HG02642 (cell line): ENCODE data around the gene ATN1.

Experiments used
- ATAC-seq: cut with Tn5 transposase; IDR thresholded peaks from one replicate; pipeline ENCODE4 v1.9.1; 2021; ENCODE audit warnings: mild to moderate bottlenecking; ENCODE audit not compliant: unreplicated experiment, poor library complexity

The ATN1 gene

DNA sequence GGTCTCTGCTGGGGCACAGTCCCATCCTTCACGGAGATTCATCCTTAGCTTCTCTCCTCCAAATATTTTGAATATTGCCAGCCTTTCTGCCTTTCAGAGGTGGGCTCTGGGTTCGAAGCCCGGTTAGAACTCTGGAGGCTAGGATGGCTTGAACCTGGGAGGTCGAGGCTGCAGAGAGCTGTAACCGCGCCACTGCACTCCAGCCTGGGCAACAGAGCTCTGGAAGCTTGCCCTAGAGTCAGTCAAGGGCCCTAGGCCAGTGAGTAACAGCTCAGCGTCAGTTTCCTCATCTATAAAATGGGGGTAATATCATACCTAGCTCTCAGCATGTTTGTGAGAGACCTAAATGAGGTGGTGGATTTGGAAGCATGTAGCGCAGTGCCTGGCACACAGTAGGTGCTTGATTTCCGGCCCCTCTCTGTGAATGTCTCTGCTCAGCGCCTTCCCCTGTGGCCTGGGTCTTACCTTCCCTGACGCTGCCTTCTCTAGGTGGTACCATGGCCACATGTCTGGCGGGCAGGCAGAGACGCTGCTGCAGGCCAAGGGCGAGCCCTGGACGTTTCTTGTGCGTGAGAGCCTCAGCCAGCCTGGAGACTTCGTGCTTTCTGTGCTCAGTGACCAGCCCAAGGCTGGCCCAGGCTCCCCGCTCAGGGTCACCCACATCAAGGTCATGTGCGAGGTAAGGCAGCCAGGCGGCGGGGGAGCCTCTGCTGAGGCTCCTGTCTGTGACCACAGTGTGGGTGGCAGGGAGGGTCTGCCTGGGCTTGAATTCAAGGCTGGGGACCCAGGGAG is 26.8 kb downstream of the ATN1 start:
- no peak for ATAC-seq

DNA sequence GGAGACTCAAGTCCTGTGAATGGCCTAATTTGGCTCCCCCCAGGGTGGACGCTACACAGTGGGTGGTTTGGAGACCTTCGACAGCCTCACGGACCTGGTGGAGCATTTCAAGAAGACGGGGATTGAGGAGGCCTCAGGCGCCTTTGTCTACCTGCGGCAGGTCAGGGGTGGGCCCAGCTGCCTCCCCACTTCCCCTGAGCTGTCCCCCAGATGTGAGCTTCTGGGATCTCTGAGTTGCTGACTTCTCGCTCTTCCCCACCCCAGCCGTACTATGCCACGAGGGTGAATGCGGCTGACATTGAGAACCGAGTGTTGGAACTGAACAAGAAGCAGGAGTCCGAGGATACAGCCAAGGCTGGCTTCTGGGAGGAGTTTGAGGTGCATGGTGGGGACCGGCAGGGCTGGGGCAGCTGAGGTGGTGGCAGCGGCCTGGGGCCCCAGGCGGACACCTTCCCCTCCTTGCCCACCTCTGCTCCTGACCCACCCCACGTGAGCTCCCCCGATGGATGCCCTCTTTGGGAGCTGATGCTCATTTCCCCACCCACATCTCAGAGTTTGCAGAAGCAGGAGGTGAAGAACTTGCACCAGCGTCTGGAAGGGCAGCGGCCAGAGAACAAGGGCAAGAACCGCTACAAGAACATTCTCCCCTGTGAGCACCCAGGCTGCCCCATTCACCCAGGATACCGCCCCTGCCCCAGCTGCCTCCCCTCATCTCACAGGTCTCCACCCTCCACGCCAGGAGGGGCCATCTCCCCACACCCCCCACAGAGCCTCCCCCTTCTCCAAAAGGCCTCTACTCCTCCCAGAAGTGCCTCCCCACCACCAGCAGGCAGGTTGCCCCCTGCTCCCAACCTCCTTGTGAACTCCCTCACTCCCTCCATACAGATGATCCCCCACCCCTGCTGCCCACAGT is 27.6 kb downstream of the ATN1 start:
- no peak for ATAC-seq

DNA sequence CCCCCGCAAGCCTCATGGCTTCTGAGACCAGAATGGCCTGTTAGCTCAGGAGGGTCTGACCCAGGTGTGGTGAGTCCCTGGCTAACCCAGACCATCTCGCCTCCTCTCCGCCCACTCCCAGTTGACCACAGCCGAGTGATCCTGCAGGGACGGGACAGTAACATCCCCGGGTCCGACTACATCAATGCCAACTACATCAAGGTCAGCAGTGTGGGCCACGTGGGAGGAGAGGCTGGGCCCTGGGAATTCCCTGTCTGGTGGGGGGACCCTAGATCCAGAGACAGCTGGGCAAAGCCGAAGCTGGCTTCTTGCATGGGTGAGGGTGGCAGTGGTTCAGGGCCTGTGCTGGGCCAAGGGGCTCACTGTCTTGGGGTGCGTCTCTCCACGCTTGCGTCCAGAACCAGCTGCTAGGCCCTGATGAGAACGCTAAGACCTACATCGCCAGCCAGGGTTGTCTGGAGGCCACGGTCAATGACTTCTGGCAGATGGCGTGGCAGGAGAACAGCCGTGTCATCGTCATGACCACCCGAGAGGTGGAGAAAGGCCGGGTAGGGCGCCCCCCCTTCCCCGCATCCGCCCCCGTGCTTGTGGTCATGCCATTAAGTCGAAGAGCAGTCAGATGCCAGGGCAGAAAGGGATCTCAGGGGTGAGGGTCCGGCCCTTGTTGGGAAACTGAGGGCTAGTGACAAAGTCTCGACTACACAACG is 28.4 kb downstream of the ATN1 start:
- no peak for ATAC-seq

DNA sequence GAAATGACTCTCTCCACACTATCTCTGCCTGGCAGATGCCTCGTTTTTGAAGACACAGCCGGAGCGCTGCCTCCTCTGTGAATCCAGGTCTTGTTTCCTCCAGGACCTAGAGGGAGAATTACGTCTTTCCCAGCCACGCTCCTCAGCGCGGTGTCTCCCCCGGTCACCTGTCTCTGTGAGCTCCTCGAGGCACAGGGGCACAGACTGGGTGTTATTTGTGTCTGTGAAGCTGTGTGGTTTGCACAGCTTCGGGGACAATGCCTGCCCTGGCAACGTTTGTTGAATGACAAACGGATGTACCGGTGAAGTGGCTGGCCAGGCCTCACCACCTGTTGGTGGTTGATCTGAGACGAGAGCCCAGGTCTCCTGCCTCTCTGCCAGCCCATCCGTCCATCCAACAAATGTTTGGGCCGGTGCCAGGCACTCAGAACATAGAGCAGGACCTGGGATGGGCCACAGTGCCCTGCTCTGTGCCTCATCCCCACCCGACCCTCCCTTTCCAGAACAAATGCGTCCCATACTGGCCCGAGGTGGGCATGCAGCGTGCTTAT is 29.5 kb downstream of the ATN1 start:
- no peak for ATAC-seq

DNA sequence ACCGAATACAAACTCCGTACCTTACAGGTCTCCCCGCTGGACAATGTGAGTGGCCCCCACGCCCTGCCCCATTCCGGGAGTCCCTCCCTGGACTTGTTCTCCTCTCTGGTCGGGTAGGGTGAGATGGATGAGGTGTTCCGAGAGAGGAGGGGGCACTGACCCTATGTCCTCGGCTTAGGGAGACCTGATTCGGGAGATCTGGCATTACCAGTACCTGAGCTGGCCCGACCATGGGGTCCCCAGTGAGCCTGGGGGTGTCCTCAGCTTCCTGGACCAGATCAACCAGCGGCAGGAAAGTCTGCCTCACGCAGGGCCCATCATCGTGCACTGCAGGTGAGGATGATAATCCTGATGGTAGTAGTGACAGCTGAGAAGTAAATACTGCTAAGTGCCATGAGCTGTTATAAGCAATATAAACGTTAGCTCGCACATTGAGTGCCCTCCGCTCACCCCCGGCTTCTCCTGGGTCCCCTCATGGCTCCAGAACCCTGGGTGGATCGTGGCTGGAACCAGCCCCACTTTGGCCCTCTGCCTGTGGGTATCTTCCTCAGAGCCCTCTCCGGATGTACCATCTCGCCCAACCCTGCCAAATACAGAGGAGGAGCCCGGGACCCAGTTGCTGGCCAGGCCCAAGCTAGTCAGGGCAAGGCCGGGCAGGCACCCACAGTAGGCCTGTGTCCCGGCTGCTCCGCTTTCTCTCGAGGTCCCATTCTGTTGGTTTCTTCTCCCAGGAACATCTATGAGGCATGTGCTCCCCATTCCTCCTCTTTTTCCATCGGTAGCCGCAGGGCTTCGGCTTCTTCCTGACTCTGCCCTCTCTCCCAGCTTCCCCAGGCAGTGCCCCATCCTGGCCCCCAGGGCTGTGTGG is 30.2 kb downstream of the ATN1 start:
- no peak for ATAC-seq

DNA sequence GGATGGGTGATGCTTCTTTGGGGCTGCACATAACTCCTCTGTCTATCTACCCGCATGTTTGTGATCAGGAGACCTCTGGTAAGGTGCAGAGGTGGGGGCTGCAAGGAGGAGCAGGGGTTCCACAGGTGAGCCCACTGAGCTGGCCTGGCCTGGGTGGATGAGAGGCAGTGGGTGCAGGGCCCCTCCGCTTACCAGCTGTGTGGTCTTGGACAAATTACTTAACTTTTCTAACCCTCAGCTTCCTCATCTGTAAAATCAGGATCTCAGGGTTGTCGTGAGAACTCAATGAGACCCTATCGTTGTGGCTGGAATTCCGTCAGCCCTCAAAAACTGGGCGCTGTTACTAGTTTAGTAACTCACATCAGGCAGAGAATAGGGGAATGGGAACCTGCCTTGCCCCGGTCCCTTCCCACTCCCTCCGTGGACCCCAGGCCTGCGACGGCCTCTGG is 30.9 kb downstream of the ATN1 start:
- ATAC-seq: no peak

DNA sequence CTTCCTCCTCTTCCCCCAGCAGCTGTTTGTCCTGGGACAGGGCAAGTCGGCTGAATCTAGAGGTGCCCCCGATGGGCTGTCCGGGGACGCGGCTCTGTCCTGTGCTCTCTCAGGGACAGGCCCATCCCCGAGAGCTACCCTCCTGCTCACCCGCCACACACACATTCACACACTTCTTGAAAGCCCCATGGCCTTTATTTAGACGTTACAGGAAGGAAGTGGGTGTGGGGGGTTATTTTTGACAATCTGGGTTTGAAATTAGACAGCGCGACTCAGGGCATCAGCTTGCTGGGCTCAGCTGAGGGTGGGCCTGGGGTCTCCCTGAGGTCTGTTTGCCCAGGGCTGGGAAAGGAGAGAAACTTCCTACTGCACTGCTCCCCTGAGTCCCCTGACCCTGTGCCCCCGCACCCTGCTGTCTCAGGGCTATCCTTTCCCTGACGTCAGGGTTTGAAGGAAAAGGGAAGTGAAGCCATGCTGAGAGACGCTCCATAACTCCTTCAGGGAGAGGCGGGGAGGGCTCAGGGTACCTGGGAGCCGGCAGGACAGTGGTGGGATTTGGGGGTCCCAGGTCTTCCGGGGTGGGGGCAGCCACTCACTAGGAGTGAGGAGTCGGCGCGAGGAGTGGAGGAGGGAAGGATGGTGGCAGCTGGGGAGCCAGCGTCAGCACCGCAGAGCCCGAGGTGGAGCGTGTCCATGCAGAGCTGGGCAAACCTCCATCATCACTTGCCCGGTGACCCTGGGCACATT is 31.5 kb downstream of the ATN1 start:
- peak; percentile 55 for ATAC-seq

DNA sequence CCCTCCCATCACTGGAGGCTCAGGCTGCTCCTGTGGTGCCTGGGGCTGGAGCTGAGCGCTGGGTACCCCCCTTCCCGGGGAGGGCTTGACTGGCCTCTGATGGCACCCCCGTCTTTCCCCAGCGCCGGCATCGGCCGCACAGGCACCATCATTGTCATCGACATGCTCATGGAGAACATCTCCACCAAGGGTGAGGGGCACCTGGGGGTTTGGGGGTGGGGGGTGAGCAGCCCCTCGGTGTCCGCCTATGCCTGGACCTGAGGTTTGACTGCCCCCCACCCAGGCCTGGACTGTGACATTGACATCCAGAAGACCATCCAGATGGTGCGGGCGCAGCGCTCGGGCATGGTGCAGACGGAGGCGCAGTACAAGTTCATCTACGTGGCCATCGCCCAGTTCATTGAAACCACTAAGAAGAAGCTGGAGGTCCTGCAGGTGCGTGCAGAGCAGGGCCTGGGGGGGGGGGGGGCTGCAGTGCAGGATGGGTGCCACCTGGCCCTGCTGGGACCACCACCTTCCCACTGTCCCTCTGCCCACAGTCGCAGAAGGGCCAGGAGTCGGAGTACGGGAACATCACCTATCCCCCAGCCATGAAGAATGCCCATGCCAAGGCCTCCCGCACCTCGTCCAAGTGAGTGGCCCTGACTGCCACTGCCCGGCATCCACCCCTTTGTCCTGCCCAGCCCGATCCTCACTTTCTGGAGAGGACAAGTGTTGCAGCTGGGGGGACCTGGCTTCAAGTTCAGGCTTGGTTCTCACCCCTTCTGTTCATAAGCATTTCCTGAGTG is 32.2 kb downstream of the ATN1 start:
- ATAC-seq: no peak

DNA sequence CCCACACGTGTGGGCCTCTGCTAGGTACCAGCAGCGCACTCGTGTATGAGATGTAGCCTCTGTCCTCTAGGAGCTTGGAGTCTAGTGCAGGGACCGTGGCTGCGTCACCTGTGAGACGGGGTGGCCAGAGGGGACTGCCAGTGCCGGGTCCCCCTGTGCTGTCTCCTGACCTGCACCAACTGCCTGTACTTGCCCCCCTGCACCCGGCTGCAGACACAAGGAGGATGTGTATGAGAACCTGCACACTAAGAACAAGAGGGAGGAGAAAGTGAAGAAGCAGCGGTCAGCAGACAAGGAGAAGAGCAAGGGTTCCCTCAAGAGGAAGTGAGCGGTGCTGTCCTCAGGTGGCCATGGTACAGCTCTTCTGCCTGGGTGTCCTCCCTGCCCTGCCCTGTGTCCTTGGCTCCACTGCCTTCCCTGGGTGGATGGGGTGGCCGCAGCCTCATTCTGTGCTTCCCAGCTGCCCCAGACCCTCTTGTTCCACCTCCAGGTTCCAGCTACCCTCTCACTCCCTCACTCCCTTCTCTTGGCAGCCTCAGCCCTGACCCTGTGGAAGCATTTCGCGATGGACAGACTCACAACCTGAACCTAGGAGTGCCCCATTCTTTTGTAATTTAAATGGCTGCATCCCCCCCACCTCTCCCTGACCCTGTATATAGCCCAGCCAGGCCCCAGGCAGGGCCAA is 33.0 kb downstream of the ATN1 start:
- no peak for ATAC-seq

DNA sequence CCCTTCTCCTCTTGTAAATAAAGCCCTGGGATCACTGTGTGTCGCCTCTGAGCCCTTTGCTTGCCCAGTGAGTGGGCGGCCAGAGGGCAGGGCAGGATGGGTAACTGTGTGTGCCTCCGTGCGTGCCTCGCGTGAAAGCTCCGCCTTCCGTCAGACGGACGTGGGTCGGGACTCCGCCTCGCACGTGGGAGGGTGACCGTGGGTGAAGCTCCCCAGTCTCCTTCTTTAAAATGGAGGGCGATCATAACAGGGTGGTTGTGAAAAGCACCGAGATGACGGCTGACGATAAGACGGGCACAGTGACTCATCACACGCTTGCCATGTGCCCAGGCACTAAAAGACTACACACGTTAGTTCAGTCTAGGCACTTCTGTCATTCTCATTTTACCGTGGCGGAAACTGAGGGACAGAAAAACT is 33.5 kb downstream of the ATN1 start:
- no peak for ATAC-seq

DNA sequence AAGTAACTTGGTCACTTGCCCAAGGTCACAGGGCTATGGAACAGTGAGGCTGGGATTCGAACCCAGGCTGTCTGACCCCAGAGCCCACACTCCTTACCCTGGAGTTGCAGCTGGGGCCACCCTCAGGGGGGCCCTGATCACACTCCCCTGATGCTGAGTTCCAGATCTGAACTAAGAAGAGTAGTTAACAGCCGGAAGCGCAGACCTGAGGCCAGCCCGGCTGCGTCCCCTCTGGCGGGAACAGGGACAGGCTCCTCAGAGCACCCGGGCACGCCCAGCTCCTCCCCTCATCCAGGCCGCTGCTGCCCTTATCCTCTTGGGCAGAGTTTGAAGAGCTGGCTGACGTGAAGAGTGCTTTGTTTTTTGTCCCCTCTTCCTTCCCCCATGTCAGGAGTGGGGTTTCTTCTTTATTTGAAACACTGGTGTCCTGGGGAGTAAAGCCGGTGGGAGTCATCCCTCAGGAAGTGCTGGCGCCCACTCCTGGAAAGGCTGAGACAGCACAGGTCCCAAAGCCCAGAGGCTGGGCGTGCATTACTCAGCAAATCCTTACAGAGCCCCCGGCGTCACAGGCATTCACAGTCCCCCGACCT is 34.0 kb downstream of the ATN1 start:
- no peak for ATAC-seq

DNA sequence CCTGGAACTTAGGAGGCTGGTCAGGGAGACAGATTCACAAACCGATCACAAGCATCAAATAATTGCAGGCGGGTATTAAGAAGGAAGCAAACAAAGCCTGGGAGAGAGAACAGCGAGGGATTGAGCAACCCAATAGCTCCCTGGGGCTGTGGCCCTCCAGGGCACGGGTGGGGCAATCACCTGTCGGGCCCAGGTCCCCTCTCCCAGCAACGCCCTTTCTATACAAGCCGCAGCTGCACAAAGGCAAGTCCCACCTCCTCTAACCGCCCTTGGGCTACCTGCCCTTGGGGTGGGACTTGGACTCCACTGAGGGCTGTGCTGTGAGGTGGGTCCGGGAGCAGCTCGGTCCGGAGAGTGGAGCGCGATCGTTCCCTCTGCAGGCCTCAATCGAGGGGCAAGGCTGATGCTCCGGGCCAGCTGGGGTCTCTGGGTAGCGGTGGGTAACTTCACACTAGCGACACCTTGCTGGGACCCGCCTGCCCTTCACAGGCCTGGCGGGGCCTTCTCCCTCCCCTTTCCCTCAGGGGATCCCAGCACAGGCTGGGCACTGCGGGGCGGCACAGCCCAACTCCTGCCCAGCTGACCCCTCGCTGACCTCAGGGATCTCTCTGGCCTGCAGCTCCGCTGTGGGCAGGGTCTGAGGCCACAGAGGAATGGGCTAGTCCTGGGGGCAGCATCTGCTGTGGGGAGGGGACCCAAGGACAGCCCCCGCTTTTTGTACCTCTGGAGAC is 34.7 kb downstream of the ATN1 start:
- ATAC-seq: no peak

DNA sequence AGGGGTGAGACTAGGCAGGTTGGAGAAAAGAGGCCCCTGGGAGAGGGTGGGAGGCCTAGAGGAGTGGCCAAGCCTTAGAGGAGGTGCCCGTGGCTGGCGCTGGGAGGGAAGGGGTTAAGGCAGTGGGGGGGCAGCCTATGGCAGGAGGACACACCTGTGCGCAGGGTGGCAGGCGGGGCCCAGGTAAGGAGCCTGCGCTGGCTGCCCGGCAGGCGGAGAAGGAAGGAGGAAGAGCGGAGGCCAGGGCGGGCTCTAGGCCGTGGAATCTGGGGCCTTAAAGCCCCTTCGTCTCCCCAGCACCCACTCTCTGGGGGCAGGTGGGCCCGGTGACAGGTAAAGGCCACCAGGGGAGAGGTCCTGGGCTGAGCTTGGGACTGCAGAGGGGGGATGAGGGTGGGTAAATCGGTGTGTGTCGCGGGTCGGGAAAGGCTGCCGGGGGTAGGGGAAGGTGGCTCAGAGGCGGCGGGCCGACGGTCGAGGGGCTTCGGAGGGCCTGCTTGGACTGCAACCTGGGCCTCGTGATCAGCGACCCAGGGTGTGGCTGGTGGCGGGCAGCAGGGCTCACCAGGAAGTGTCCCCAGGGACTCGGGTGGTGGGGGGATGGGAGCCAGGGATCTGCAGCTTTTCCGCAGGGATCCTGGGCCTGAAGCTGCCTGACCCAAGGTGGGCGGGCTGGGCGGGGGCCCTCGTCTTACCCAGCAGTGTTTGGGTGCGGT is 35.4 kb downstream of the ATN1 start:
- ATAC-seq: no peak

DNA sequence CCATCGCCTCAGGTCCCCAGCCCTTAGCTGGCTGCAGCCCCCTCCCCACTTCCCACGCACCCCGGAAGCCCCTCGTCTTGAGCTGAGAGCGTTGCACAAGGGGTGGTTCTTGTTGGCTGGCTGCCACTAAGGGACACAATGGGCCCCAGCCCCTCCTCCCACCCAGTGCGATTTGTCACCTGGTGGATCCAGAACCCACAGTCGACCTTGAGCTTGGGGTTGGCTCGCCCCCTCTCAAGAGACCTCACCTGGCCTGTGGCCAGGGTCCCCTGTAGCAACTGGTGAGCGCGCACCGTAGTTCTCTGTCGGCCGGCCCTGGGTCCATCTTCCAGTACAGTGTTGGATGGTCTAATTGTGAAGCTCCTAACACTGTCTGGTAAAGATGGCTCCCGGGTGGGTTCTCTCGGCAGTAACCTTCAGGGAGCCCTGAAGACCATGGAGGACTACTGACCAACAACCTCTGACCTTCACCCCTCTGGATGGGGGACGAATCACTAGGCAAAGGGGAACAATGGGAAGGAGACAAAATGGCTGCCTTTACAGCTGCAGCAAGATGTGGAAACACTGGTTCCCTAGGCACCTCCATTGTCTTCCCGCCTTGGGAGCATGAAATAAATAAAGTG is 36.1 kb downstream of the ATN1 start:
- ATAC-seq: no peak

DNA sequence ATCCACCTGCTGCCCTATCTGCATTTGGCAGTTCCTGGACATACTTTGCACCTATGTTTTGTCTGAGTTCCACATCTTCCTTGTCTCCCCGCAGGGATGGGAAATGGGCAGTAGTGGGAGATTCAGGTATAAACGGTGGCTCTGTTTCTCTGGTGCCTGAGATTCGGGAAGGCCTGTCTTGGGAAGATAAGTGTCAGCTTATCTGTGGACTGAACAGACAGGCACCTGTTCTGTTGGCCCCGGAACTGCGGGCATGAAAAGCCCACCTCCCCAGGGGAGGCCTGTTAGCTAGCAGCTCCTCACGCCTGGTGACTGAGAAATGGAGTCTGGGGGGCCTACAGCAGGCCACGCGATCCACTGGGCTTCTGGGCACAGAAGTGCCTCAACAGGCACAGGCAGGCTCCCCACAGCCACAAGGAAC is 36.9 kb downstream of the ATN1 start:
- ATAC-seq: no peak
